ENCODE data around the gene ISY1.

GRCh38 chr3:129182390-129183185 lies 21.7 kb upstream of the ISY1 start:
- TF ChIP-seq CTCF (IDR thresholded peaks at IDR 0.05) (no peak), POLR2A (IDR thresholded peaks at IDR 0.05) (no peak)

Data from esophagus squamous epithelium (tissue), 4 donors.